HEK293 (cell line): ENCODE measurements around the gene RRBP1.

Experiments used
- CTCF ChIP-seq: fragments of 450-650 bp; formaldehyde crosslinking; IDR thresholded peaks from 2 replicates; pipeline ENCODE4 v1.5.1; 2016; ENCODE audit warnings: missing biosample characterization, missing genetic modification characterization
- KLF17 ChIP-seq: fragments of 450-650 bp; formaldehyde crosslinking; IDR thresholded peaks from 2 replicates; pipeline ENCODE4 v1.5.1; 2016; ENCODE audit warnings: missing biosample characterization, missing genetic modification characterization
- REST ChIP-seq: fragments of 450-650 bp; formaldehyde crosslinking; IDR thresholded peaks from 2 replicates; pipeline ENCODE4 v1.5.1; 2016; ENCODE audit warnings: missing biosample characterization, missing genetic modification characterization
- ZBTB26 ChIP-seq: fragments of 450-650 bp; formaldehyde crosslinking; optimal IDR thresholded peaks from 2 replicates; pipeline ENCODE3; 2016; ENCODE audit warnings: missing biosample characterization, mild to moderate bottlenecking, missing genetic modification characterization

GRCh38 chr20:17693444-17694001 lies 11.5 kb upstream of the RRBP1 start:
- no peak for TF ChIP-seq REST
- TF ChIP-seq CTCF = no peak
- TF ChIP-seq ZBTB26 (tag by site-specific recombination) = no peak
- no peak for TF ChIP-seq KLF17 (tag by site-specific recombination)
